Natural killer cell (primary cell): ENCODE measurements around the gene MCTP2. TPM values are rescaled to one million over a fixed set of nuclear protein-coding genes. Genes with fewer than 3 reads are reported as not detected.

Experiments
- ATAC-seq, 3 donors: fragments of 150-1000 bp in 2 of 3; fragments of 200-7000 bp in 1 of 3; cut with Tn5 transposase; 1 replicate in 1 of 3; 2 replicates in 2 of 3; pipeline ENCODE4 v1.10.0; 2021; ENCODE audit warnings: mild to moderate bottlenecking in 2 of 3, moderate library complexity in 2 of 3
- DNase-seq, 2 donors: peaks; one replicate each; pipeline versions ENCODE4 v3.0.0 to v3.0.0-alpha.2; 2013 to 2021; ENCODE audit warnings: mixed read lengths in 1 of 2
- H3K27ac ChIP-seq: one replicate; pipeline ENCODE4 v1.5.1; 2013; ENCODE audit warnings: mild to moderate bottlenecking, low read length
- H3K27me3 ChIP-seq: one replicate; pipeline ENCODE4 v1.6.1; 2013; ENCODE audit warnings: low read length; ENCODE audit not compliant: control insufficient read depth, insufficient read depth
- H3K36me3 ChIP-seq: one replicate; pipeline ENCODE4 v1.6.1; 2013; ENCODE audit warnings: low read length; ENCODE audit not compliant: control insufficient read depth, insufficient read depth
- H3K4me1 ChIP-seq: one replicate; pipeline ENCODE4 v1.6.1; 2013; ENCODE audit warnings: low read length; ENCODE audit not compliant: control insufficient read depth, insufficient read depth
- H3K4me3 ChIP-seq: one replicate; pipeline ENCODE4 v1.5.1; 2013; ENCODE audit warnings: low read length
- H3K9me3 ChIP-seq: one replicate; pipeline ENCODE4 v1.6.1; 2013; ENCODE audit warnings: low read length; ENCODE audit not compliant: control insufficient read depth, insufficient read depth
- H3K27ac Mint-ChIP-seq, 2 donors: one replicate each; pipeline ENCODE4 v1.8.0; 2022; ENCODE audit warnings: mild to moderate bottlenecking in 2 of 2, mixed read lengths in 2 of 2, moderate library complexity in 1 of 2
- H3K27me3 Mint-ChIP-seq, 2 donors: one replicate each; pipeline ENCODE4 v1.8.0; 2022; ENCODE audit warnings: low read depth in 2 of 2, mixed read lengths in 2 of 2
- H3K36me3 Mint-ChIP-seq: one replicate; pipeline ENCODE4 v1.8.0; 2022; ENCODE audit warnings: mixed read lengths
- H3K4me1 Mint-ChIP-seq, 2 donors: one replicate each; pipeline ENCODE4 v1.8.0; 2022; ENCODE audit warnings: mixed read lengths in 2 of 2
- H3K4me3 Mint-ChIP-seq: one replicate; pipeline ENCODE4 v1.8.0; 2022; ENCODE audit warnings: mild to moderate bottlenecking, moderate library complexity, mixed read lengths
- H3K9me3 Mint-ChIP-seq, 2 donors: one replicate each; pipeline ENCODE4 v1.8.0; 2022; ENCODE audit warnings: mixed read lengths in 2 of 2
- WGBS: methylation state at CpG from one replicate; pipeline ENCODE4 v1.1.7; 2013; ENCODE audit warnings: missing lambda C conversion rate; ENCODE audit not compliant: insufficient coverage; 5-methylcytosine and 5-hydroxymethylcytosine counted together
- intact Hi-C: fragments of 100-400 bp; cut with micrococcal nuclease; formaldehyde crosslinking; loops from one replicate; pipeline ENCODE4 v1.14.2; 2022
- total RNA-seq, 4 donors: library from RNA; stranded (reverse); fragments of 120-200 nt in 1 of 4; gene quantifications; one replicate each; pipeline versions ENCODE4 v1.2.3 to v1.2.4, GENCODE V29; 2013 to 2022
- TF ChIP-seq, protein P1 (sequence below): fragments of 200-600 bp; IDR thresholded peaks from one replicate; pipeline ENCODE4 v1.8.0; 2022; ENCODE audit warnings: antibody characterized with exemption

MCTP2 gene
- total RNA-seq, 3 donors from 2014 or later (not counting 1 experiment from before 2014, with no cell fraction given) = 235 to 312 (median 261) TPM

- DNase-seq (no peak), ATAC-seq (no peak)
- no peaks in the 10 kb centered on the region for H3K27me3 ChIP-seq
- H3K36me3 ChIP-seq = no peaks in the 10 kb centered on the region
- H3K27ac Mint-ChIP-seq = peak overlapping the region in 1 of 2 donors; percentile 92
- H3K36me3 Mint-ChIP-seq = no peaks in the 10 kb centered on the region
- no peaks in the 10 kb centered on the region for H3K27me3 Mint-ChIP-seq
- no peaks in the 10 kb centered on the region for H3K9me3 ChIP-seq
- no peak overlapping the region for H3K4me3 ChIP-seq
- peak overlapping the region; percentile 4 for H3K27ac ChIP-seq
- intact Hi-C loops = no loop called here
- H3K4me1 ChIP-seq = peaks cover 28% of the 10 kb centered on the region
- TF ChIP-seq, protein P1, sequence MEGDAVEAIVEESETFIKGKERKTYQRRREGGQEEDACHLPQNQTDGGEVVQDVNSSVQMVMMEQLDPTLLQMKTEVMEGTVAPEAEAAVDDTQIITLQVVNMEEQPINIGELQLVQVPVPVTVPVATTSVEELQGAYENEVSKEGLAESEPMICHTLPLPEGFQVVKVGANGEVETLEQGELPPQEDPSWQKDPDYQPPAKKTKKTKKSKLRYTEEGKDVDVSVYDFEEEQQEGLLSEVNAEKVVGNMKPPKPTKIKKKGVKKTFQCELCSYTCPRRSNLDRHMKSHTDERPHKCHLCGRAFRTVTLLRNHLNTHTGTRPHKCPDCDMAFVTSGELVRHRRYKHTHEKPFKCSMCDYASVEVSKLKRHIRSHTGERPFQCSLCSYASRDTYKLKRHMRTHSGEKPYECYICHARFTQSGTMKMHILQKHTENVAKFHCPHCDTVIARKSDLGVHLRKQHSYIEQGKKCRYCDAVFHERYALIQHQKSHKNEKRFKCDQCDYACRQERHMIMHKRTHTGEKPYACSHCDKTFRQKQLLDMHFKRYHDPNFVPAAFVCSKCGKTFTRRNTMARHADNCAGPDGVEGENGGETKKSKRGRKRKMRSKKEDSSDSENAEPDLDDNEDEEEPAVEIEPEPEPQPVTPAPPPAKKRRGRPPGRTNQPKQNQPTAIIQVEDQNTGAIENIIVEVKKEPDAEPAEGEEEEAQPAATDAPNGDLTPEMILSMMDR = no peak
- peaks cover 0 to 6% of the 10 kb centered on the region in 2 donors for H3K9me3 Mint-ChIP-seq
- H3K4me1 Mint-ChIP-seq = peaks cover 96 to 98% of the 10 kb centered on the region in 2 donors
- 74% methylated on average over 2 of the region's 2 CpGs for WGBS
- peak overlapping the region; percentile 86 for H3K4me3 Mint-ChIP-seq
Measured at GRCh38 chr15:94250801-94251200, 19.4 kb downstream of the MCTP2 start.

- Mint-ChIP-seq H3K27me3 (no peaks in the 10 kb centered on the region), H3K9me3 (peaks cover 0 to 6% of the 10 kb centered on the region in 2 donors), H3K36me3 (no peaks in the 10 kb centered on the region), H3K4me1 (peaks cover 95 to 96% of the 10 kb centered on the region in 2 donors), H3K27ac (peak overlapping the region in 1 of 2 donors; percentile 92), H3K4me3 (peak overlapping the region; percentile 79)
- TF ChIP-seq, protein P1 = no peak
- Histone ChIP-seq H3K36me3 (no peaks in the 10 kb centered on the region), H3K9me3 (no peaks in the 10 kb centered on the region), H3K4me1 (peaks cover 24% of the 10 kb centered on the region), H3K27ac (peak overlapping the region; percentile 58), H3K4me3 (no peak overlapping the region), H3K27me3 (no peaks in the 10 kb centered on the region)
- intact Hi-C loops = loop anchor here (2.0 kb wide), 1 partner anchor 13 kb away; no protein-coding TSS in a partner anchor
- ATAC-seq (peak in 2 of 3 donors; percentile 17 to 36), DNase-seq (no peak)
- 40% methylated on average over 1 of the region's 1 CpG for WGBS
Measured at GRCh38 chr15:94252223-94252766, 20.9 kb downstream of the MCTP2 start.

DNA sequence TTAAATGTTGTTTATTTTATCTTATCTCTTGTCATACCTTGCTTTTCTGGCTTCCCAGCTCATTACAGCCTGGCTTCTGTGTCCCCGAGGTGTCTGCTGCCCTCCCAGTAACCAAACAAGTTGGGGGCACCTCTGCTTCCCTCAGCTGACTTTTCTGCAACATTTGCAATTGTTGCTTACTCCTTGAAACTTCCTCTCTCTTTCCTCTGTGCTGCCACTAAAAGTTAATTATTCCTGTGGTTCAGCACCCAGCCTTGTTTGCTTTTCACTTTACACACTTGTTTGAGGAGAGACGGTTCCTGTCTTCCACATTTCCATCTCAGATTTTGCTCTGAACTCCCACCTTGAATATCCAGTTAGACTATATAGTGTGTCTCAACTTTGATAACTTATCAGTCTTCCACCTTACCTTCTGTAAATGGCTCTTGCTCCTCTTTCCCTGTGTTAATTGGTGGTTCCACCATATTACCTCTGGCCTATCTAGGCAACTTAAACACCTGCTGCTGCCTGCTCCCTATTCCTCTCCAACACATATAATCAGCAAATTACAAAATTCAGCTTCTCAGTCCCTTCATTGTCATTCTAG is 21.6 kb downstream of the MCTP2 start:
- intact Hi-C loops = loop anchor here (1.0 to 2.0 kb wide), 3 partner anchors 10 to 19 kb away; no protein-coding TSS in a partner anchor
- ATAC-seq = peak in 1 of 3 donors; percentile 5

More for the DNA sequence above, 21.6 kb downstream of the MCTP2 start:
- 28% methylated on average over 2 of the region's 2 CpGs for WGBS
- Mint-ChIP-seq H3K27ac (peak overlapping the region in 1 of 2 donors; percentile 92), H3K27me3 (no peaks in the 10 kb centered on the region), H3K4me3 (peak overlapping the region; percentile 67), H3K36me3 (no peaks in the 10 kb centered on the region), H3K4me1 (peaks cover 89 to 90% of the 10 kb centered on the region in 2 donors), H3K9me3 (peaks cover 0 to 6% of the 10 kb centered on the region in 2 donors)
- Histone ChIP-seq H3K4me1 (peaks cover 28% of the 10 kb centered on the region), H3K27me3 (no peaks in the 10 kb centered on the region), H3K36me3 (no peaks in the 10 kb centered on the region), H3K9me3 (no peaks in the 10 kb centered on the region), H3K27ac (peak overlapping the region; percentile 27), H3K4me3 (no peak overlapping the region)
- TF ChIP-seq, protein P1 = no peak
- no peak for DNase-seq
